ENCODE measurements around the gene BPIFA2.

- TF ChIP-seq POLR2A (IDR thresholded peaks at IDR 0.05; ENCODE audit: low read length) (no peak), GATA1 (IDR thresholded peaks at IDR 0.05; ENCODE audit: low read depth, low read length) (no peak)
These were observed 42.4 kb downstream of the BPIFA2 start for GRCh38 chr20:33210371-33210770.

Data from erythroblast (primary cell).